Stimulated activated CD4-positive, alpha-beta T cell treated with anti-CD3 and anti-CD28 coated beads, Interleukin-2, amount 100 ng/mL, for 48 hours (primary cell): ENCODE results near the gene STPG3.

Experiments used
- DNase-seq, 2 donors: peaks; one replicate each; pipeline ENCODE4 v3.0.0-alpha.2; 2020

The STPG3 gene

GRCh38 chr9:137267933-137268355, 16.9 kb downstream of the STPG3 start:
- DNase-seq, result no peak

DNA sequence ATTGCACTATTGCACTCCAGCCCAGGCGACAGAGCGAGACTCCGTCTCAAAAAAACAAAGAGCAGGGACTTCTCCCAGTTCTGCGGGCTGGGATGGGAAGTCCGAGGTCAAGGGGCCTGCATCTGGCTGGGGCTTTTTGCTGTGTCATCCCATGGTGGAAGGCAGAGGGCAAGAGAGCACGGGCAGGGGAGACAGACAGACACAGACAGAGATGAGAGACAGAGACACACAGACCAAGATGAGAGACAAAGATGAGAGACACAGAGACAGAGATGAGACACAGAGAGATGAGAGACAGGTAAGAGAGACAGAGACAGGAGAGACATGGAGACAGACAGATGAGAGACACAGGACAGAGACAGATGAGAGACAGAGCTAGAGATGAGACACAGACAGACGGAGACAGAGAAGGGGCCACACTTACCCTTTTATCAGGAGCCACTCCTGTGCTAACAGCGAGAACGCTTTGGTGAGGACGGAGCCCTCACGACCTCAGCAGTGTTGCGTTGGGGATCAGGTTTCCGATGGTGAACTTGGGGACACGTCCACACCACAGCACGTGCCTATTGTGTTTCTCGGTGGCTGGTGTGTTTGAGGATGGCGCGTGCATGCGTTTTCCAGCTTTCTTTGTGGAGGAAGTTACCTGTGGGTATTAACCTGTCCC, 17.6 kb downstream of the STPG3 start:
- no peak for DNase-seq

GRCh38 chr9:137269231-137269772, 18.2 kb downstream of the STPG3 start:
- DNase-seq, result no peak

- DNase-seq, result no peak
Observed at GRCh38 chr9:137270929-137271695, 20.0 kb downstream of the STPG3 start.

DNA sequence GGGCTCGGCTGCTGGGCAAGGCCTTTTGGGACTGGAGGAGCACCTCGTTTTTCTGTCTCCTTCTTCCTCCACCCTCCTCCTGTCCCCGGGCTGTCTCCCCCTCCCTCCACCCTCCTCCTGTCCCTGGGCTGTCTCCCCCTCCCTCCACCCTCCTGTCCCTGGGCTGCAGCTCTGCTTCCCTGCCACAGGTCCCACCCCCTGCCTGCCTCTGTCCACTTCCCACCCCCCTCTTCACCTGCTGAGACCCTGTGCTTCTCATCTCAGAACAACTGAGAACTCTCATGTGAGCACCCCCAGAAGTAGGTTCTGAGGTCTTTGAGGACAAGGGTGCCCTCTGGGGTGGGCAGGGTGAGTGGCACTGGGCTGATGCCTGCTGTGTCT, 20.6 kb downstream of the STPG3 start:
- no peak for DNase-seq

DNA sequence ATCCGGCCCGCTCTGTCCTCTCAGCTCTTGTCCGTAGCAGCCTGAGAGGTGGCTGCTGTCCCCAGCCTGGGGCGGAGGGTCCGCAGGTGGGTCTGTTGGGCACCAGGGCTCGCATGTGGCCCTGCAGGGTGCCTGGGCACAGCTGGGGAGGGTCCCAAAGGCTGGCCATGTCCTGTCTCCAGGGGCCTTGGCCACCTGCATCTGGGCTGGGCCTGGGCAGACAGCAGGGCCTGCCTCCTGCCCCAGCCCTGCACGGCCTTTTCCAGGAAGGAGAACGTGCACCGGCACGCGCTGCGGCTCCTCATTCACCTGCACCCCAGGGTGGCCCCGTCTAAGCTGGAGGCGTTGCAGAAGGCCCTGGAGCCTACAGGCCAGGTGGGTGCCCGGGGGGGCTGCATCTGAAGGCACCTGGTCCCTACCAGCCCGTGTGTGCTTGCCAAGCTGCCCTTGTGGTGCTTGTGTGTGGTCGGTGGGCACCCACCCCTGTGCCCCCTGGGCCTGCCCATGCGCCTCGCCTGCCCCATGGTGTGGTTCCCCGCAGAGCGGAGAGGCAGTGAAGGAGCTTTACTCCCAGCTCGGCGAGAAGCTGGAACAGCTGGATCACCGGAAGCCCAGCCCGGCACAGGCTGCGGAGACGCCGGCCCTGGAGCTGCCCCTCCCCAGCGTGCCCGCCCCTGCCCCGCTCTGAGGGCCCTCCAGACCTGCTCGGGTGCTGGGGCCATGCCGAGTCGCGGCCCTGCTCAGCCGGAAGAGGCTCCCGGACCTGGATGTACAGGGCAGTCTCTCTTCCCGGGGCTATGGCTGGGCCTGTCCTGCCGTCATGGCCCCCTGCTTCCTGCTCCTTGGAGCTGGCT, 21.4 kb downstream of the STPG3 start:
- DNase-seq, result no peak

- no peak for DNase-seq
Observed at GRCh38 chr9:137273095-137273490, 22.0 kb downstream of the STPG3 start.

DNA sequence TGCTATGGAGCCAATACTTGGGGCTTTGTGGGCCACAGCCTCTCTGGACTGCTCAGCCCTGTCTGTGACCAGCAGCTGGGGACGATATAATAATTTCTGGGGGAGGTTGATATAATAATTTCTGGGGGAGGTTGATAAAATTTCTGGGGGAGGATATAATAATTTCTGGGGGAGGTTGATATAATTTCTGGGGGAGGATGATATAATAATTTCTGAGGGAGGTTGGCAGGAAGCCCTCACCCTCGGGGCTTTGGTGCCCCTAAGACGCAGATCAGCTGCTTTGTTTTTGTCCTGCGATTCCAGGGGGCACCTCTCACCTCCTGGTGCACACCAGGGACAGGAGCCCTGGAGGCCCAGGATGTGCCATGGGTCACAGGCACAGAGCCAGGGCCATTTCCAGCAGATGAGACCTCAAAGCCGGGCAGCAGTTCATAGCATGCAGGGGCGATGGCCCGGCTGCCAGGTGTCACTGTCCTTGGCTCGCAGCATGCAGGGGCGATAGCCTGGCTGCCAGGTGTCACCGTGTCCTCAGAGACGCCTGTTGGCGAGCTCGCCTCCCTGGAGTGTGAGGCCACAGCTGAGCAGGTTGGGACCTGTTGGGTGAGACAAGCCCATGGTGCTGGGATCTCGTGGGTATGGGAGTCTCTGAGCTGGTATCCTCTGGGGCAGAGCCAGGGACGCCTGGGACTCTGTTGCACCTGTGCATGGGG, 22.7 kb downstream of the STPG3 start:
- no peak for DNase-seq

DNA sequence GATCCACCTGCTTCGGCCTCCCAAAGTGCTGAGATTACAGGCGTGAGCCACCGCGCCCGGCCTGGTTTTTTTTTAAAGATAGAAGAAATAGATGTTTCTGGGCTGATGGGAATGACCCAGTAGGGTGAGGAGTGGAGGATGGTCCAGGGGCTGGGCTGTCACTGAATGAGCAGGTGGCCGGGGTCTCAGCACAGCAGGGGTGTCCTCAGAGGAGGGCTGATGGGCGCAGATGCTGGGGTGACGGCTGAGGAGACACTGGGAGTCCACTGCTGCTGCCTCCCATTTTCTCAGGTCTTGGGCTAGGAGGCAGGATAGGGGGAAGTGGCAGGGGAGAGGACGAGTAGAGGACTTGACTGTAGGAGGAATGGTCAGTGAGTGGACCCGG, 24.1 kb downstream of the STPG3 start:
- no peak for DNase-seq

- no peak for DNase-seq
Observed at GRCh38 chr9:137275588-137276472, 24.7 kb downstream of the STPG3 start.

DNA sequence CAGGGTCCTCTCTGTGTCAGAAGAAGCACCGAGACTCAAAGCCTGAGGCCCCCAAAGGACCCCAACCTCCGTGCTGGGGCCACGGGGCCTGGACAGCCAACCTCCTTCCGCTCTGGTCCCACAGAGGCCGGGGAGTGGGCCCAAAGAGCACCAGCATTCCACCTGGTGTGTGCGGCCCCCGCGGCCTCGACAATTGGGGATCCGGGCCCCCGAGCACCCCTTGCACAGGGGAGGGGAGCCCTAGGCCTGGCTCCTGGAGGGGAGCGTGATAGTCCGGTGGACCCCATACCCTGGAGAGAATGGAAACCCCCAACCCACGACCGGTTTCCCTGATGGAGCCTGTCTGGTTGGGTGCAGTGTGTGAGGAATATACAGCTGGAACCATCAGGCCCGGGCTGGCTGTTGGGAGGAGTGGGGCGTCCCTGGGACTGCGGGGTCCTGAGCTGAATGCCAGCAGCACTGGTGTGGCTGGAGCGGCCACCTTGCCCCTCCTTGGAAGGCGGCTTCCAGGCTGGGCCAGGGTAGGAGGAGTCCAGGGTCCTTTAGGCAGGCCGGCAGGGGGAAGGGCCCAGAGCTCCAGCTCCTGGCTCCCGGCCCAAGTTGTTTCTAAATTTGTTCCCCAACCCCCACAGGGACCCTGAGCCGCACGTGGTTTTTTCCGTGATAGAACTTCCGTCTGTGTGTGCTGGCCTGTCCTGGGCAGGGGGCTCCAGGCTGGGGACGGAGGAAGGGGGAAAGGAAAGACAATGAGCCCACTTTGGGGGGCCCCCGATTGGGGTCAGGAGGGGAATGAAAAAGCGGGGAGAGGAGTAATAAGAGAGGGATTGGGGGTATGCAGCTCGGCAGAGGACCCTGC, 25.6 kb downstream of the STPG3 start:
- DNase-seq, result no peak

GRCh38 chr9:137277329-137278041, 26.4 kb downstream of the STPG3 start, which contains the start of gene TOR4A:
TSS of gene TOR4A (plus strand) at chr9:137277726. CDS start at chr9:137278690, 964 bp downstream.
- no peak for DNase-seq

- DNase-seq, result no peak
Observed at GRCh38 chr9:137278061-137278701, 27.1 kb downstream of the STPG3 start.

GRCh38 chr9:137278721-137279711, 27.9 kb downstream of the STPG3 start:
- DNase-seq, result no peak

DNA sequence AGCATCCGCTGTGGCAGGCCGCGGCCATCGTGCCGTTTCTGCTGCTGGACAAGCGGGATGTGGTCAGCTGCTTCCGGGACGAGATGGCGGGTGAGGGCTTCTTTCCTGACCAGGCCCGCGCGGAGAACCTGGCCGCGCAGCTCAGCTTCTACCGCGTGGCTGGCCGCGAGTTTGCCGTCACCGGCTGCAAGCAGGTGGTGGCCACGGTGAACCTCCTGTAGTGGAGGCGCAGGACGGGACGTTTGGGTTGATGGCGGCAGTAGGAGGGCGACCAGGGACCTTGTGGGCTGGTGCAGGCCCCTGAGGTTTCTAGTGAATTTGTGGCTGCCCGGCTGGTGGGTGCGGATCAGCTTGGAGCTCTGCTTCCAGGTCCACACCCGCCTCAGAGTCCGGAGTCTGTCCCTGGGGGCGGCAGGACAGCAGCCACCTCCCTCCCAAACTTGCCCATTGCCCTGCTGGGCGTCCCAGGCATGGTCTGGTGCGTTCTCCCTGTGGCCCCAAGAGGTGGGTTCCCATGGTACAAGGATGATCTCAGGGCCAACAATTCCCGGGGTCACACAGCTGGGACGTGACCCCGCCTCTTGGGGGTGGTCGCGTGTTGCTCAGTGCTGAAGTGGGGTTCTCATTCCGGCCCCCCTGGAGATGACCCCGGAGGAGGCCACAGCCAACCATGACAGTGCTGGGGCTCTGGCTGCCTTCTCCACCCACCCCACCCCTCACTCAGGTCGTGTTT, 28.8 kb downstream of the STPG3 start:
- no peak for DNase-seq

DNA sequence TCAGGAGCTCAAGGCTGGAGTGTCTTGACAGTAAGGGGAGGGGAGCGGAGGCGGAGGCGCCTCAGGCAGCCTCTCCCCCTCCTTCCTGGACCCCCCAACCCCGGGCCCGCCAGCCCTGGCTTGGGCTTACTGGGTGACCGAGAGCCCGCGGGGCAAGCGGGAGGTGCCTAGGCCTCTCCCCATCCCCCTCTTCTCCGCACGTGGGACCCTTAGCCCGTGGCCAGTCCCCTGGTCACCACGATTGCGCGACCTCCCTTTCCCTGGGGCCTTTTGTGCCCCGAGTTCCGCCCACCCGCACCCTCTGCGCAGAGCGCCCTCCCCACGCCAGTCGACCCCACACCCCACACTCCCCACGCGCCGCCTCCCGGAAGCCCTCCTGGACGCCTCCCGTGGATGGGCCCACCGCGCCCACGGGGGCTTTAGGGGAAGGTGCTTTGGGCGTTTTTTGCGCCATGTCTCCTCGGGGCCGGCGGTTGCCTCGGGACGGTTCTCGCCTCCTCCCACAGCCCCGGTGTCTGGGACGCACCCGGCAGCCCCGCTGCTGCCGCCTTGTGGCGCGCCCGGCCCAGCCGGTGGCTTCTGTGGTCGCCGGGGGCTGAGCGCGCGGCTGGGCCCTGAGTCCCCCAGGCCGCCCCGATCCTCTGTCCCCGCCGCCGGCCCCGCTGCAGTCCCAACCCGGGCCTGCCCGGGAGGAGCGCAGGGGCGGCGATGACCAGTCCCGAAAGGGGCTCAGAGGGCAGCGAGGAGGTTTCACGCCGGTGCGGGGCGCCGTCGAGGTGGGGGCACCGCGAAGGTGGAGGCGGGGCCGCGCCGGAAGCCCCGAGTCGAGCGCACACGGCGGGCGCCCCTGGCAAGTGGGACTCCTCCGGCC, 29.6 kb downstream of the STPG3 start:
- no peak for DNase-seq
